Measurements from ENCODE around the gene PRKACA. TPM values are rescaled to one million over a fixed set of nuclear protein-coding genes. Genes with fewer than 3 reads are reported as not detected.

Gene PRKACA
- total RNA-seq, 4 donors from 2014 or later, result 18.2 to 39.8 (median 30.0) TPM

DNA sequence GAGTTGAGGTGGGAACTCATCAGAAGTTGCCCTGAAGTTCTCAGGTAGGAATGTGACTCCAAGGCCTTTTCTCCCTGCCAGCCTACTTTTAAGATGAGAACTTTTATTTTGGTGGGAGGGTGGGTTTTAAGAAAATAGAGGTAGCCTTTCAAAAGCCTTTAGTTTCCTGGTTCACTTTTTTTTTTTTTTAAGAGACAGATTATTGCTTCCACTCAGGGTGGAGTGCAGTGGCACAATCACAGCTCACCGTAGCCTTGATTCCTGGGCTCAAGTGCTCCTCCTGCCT is 34.9 kb downstream of the PRKACA start:
- no peak for DNase-seq
- H3K9me3 ChIP-seq, result no peaks in the 10 kb centered on the region
- H3K4me1 ChIP-seq, result peaks cover 0 to 22% (median 4%) of the 10 kb centered on the region in 4 donors
- TF ChIP-seq, protein P1, sequence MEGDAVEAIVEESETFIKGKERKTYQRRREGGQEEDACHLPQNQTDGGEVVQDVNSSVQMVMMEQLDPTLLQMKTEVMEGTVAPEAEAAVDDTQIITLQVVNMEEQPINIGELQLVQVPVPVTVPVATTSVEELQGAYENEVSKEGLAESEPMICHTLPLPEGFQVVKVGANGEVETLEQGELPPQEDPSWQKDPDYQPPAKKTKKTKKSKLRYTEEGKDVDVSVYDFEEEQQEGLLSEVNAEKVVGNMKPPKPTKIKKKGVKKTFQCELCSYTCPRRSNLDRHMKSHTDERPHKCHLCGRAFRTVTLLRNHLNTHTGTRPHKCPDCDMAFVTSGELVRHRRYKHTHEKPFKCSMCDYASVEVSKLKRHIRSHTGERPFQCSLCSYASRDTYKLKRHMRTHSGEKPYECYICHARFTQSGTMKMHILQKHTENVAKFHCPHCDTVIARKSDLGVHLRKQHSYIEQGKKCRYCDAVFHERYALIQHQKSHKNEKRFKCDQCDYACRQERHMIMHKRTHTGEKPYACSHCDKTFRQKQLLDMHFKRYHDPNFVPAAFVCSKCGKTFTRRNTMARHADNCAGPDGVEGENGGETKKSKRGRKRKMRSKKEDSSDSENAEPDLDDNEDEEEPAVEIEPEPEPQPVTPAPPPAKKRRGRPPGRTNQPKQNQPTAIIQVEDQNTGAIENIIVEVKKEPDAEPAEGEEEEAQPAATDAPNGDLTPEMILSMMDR (IDR thresholded peaks at IDR 0.05), result no peak
- no peak for TF ChIP-seq POLR2A (IDR thresholded peaks at IDR 0.05)
- no peaks in the 10 kb centered on the region for H3K36me3 ChIP-seq
- H3K27ac ChIP-seq, result peak overlapping the region in 1 of 4 donors; percentile 95
- peak overlapping the region in 2 of 4 donors; percentile 71 to 83 for H3K4me3 ChIP-seq
- no peaks in the 10 kb centered on the region for H3K27me3 ChIP-seq

GRCh38 chr19:14081797-14082674 is 35.5 kb downstream of the PRKACA start:
- peak in 2 of 3 donors; percentile 63 to 73 for DNase-seq
- Histone ChIP-seq H3K4me1 (peaks cover 0 to 22% (median 4%) of the 10 kb centered on the region in 4 donors), H3K9me3 (no peaks in the 10 kb centered on the region), H3K4me3 (peak overlapping the region; percentile 50 to 83 (median 66)), H3K36me3 (no peaks in the 10 kb centered on the region), H3K27ac (peak overlapping the region; percentile 81 to 95 (median 84)), H3K27me3 (no peaks in the 10 kb centered on the region)
- no peak for TF ChIP-seq POLR2A (IDR thresholded peaks at IDR 0.05)
- TF ChIP-seq, protein P1 (IDR thresholded peaks at IDR 0.05), result no peak

- no peaks in the 10 kb centered on the region for H3K36me3 ChIP-seq
- H3K4me3 ChIP-seq, result peak overlapping the region; percentile 50 to 83 (median 66)
- TF ChIP-seq, protein P1 (IDR thresholded peaks at IDR 0.05), result peak in 3 of 6 experiments; percentile 11 to 37 (median 12)
- TF ChIP-seq POLR2A (IDR thresholded peaks at IDR 0.05), result peak; percentile 64 to 72
- peaks cover 0 to 22% (median 4%) of the 10 kb centered on the region in 4 donors for H3K4me1 ChIP-seq
- peak; percentile 97 to 99 (median 98) for DNase-seq
- H3K27me3 ChIP-seq, result no peaks in the 10 kb centered on the region
- H3K9me3 ChIP-seq, result no peaks in the 10 kb centered on the region
- peak overlapping the region; percentile 81 to 95 (median 84) for H3K27ac ChIP-seq
Observed at GRCh38 chr19:14080887-14081796, 36.4 kb downstream of the PRKACA start.

GRCh38 chr19:14078411-14078810 is 39.2 kb downstream of the PRKACA start:
- Histone ChIP-seq H3K4me1 (peaks cover 0 to 36% (median 11%) of the 10 kb centered on the region in 4 donors), H3K27ac (no peak overlapping the region), H3K4me3 (no peak overlapping the region), H3K36me3 (no peaks in the 10 kb centered on the region), H3K27me3 (no peaks in the 10 kb centered on the region), H3K9me3 (no peaks in the 10 kb centered on the region)
- DNase-seq, result no peak
- TF ChIP-seq POLR2A (IDR thresholded peaks at IDR 0.05), result no peak
- TF ChIP-seq, protein P1 (IDR thresholded peaks at IDR 0.05), result no peak
